HL-60 (cell line): ENCODE data around the gene METRN.

Experiments used
- DNase-seq, 2 experiments: peaks; one replicate each; pipeline ENCODE4 v3.0.0-alpha.2; 2010 to 2020; ENCODE audit warnings: low read depth in 1 of 2, low spot score in 1 of 2
- H3K27ac ChIP-seq: fragments of 250-450 bp; sonication (Bioruptor Pico); replicated peaks from 2 replicates; pipeline ENCODE4 v1.5.1; 2020; ENCODE audit warnings: mild to moderate bottlenecking, moderate library complexity
- H3K27me3 ChIP-seq: fragments of 250-450 bp; sonication (Bioruptor Pico); 2 replicates; pipeline ENCODE4 v1.5.1; 2021; ENCODE audit warnings: mild to moderate bottlenecking, moderate library complexity; ENCODE audit not compliant: insufficient read depth, poor library complexity, severe bottlenecking
- H3K4me3 ChIP-seq: replicated peaks from 2 replicates; pipeline ENCODE4 v1.5.1; 2011; ENCODE audit warnings: mild to moderate bottlenecking, control low read depth, low read length; ENCODE audit not compliant: insufficient read depth
- CTCF ChIP-seq: IDR thresholded peaks from one replicate; pipeline ENCODE4 v1.5.1; 2011; ENCODE audit warnings: low read length, control low read depth, inconsistent platforms; ENCODE audit not compliant: insufficient read depth
- GABPA ChIP-seq: IDR thresholded peaks from 2 replicates; pipeline ENCODE4 v1.6.1; 2012; ENCODE audit warnings: low read depth
- POLR2AphosphoS5 ChIP-seq: IDR thresholded peaks from 2 replicates; pipeline ENCODE4 v1.6.1; 2012; ENCODE audit warnings: low read depth
- REST ChIP-seq: IDR thresholded peaks from 2 replicates; pipeline ENCODE4 v1.6.1; 2012; ENCODE audit warnings: low read depth; ENCODE audit not compliant: insufficient replicate concordance
- SPI1 ChIP-seq: IDR thresholded peaks from 2 replicates; pipeline ENCODE4 v1.6.1; 2012; ENCODE audit warnings: low read depth, mild to moderate bottlenecking, borderline replicate concordance

The METRN gene

DNA sequence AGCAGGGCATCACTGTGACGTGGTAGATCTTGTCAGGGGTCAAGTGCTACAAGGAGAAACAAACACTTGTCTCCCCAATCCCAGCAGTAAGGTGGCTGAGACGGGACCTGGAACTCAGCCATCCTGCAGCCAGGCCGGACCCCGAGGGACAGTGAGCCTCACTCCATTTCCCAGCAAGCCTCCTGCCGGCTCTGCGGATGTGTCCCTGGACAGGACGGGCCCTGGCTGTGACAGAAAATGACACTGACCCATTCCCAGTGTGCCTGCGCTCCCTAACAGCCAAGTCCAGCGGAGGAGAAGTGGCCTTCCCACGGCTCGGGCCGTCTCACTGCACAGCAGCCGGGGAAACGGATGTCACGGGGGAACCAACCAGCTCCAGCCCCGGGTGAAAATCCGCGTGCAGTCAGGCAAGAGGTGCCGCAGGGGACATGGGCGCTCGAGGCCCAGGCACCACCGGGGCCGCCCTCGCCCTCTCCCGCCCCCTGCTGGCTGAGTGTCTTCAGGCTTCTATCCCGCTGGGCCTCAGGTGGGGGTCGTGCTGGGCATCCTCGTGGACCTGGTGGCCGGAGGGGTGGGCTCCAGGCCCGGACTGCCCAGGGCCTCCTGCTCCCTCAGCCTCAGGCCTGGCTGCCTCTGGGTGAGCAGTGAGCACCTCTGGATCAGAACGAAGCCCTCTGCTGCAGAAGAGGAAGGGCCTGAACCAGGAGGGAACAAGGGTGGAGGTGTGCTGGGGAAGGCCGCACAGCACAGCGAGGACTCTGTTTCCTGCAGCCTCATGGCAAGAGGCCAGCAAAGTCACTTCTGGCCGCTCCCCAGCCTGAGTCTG is 18.7 kb downstream of the METRN start:
- Histone ChIP-seq H3K4me3 (no peak overlapping the region), H3K27ac (no peak overlapping the region), H3K27me3 (no peaks in the 10 kb centered on the region)
- TF ChIP-seq REST, result no peak
- TF ChIP-seq CTCF, result peak; percentile 20
- no peak for DNase-seq

- no peak for TF ChIP-seq SPI1
- no peak for TF ChIP-seq GABPA
- TF ChIP-seq POLR2AphosphoS5, result no peak
- TF ChIP-seq CTCF, result no peak
- TF ChIP-seq REST, result no peak
- Histone ChIP-seq H3K4me3 (no peak overlapping the region), H3K27me3 (no peaks in the 10 kb centered on the region), H3K27ac (no peak overlapping the region)
- DNase-seq, result no peak
Measured at GRCh38 chr16:734208-734980, 19.5 kb downstream of the METRN start.

GRCh38 chr16:734981-735881 is 20.3 kb downstream of the METRN start:
- Histone ChIP-seq H3K27ac (no peak overlapping the region), H3K4me3 (no peak overlapping the region), H3K27me3 (no peaks in the 10 kb centered on the region)
- no peak for DNase-seq
- TF ChIP-seq REST (no peak), CTCF (no peak), GABPA (no peak), SPI1 (no peak), POLR2AphosphoS5 (no peak)
